Gastrocnemius medialis (tissue), 4 donors: ENCODE data around the gene SIRPB1. TPM values are rescaled to one million over a fixed set of nuclear protein-coding genes. Genes with fewer than 3 reads are reported as not detected.
"Not testable (repeated sequence)": the region's sequence is repeated elsewhere in the genome, so short reads cannot be mapped to it uniquely, and the experiment has no call there.

Experiments
- ATAC-seq, 2 donors: fragments of 150-250 bp; one replicate each; pipeline ENCODE4 v1.9.1; 2016
- DNase-seq, 2 donors: peaks; one replicate each; pipeline ENCODE4 v3.0.0-alpha.2; 2019
- H3K27ac ChIP-seq, 4 donors: fragments of 200-600 bp; sonication (generic); 1 replicate in 1 of 4; 2 replicates in 3 of 4; pipeline ENCODE4 v1.5.1; 2016 to 2018; ENCODE audit warnings: mild to moderate bottlenecking in 2 of 4, moderate library complexity in 1 of 4
- H3K27me3 ChIP-seq, 3 donors: fragments of 200-600 bp; sonication (generic) in 2 of 3; 1 replicate in 1 of 3; 2 replicates in 2 of 3; pipeline versions ENCODE4 v1.5.1 to v1.6.0; 2016 to 2019; ENCODE audit warnings: mild to moderate bottlenecking in 1 of 3, moderate library complexity in 1 of 3
- H3K36me3 ChIP-seq, 2 donors: fragments of 200-600 bp; sonication (generic) in 1 of 2; one replicate each; pipeline ENCODE4 v1.5.1; 2017 to 2018
- H3K4me1 ChIP-seq, 2 donors: fragments of 200-600 bp; sonication (generic) in 1 of 2; one replicate each; pipeline ENCODE4 v1.5.1; 2016 to 2017; ENCODE audit warnings: mild to moderate bottlenecking in 2 of 2
- H3K4me3 ChIP-seq, 4 donors: fragments of 200-600 bp; sonication (generic) in 3 of 4; 1 replicate in 1 of 4; 2 replicates in 3 of 4; pipeline ENCODE4 v1.5.1; 2016 to 2019; ENCODE audit warnings: mild to moderate bottlenecking in 2 of 4
- H3K9me3 ChIP-seq, 3 donors: fragments of 200-600 bp; sonication (generic) in 2 of 3; 1 replicate in 1 of 3; 2 replicates in 2 of 3; pipeline ENCODE4 v1.5.1; 2016 to 2019
- POLR2A ChIP-seq, 2 donors: fragments of 450-650 bp; IDR thresholded peaks; one replicate each; pipeline ENCODE4 v1.6.1; 2017; ENCODE audit warnings: antibody characterized with exemption in 2 of 2, mild to moderate bottlenecking in 2 of 2, moderate library complexity in 2 of 2
- in situ Hi-C, 4 donors: fragments of 200-750 bp; cut with MboI; loops; one replicate each; pipeline versions ENCODE4 v1.15.0 to v1.8.0; 2017; ENCODE audit warnings: low sequenced_read_pairs in 4 of 4
- intact Hi-C: fragments of 100-400 bp; cut with DNase I; formaldehyde crosslinking; loops from one replicate; pipeline ENCODE4 v1.15.1; 2023; ENCODE audit warnings: low total_unique reads
- total RNA-seq, 4 donors: library from RNA; depleted of rRNA; stranded (reverse); fragments of >200 nt; gene quantifications; one replicate each; pipeline versions ENCODE4 v1.1.0 to v1.2.3, GENCODE V29; 2016
- TF ChIP-seq, protein P1 (sequence below), 5 experiments: fragments of 450-650 bp in 3 of 5; fragments of 200-600 bp in 2 of 5; sonication (generic) in 2 of 5; IDR thresholded peaks in 4 of 5; conservative IDR thresholded peaks in 1 of 5; 1 replicate in 4 of 5; 2 replicates in 1 of 5; pipeline ENCODE4 v1.5.1; 2016 to 2019; ENCODE audit warnings: antibody characterized with exemption in 5 of 5, mild to moderate bottlenecking in 3 of 5, moderate library complexity in 3 of 5

The SIRPB1 gene
- total RNA-seq, 4 donors from 2014 or later, result 0.20 to 4.4 (median 1.8) TPM; not detected in 1

GRCh38 chr20:1644101-1644962 lies 24.5 kb upstream of the SIRPB1 start:
- Histone ChIP-seq H3K27ac (no peak overlapping the region), H3K9me3 (no peaks in the 10 kb centered on the region), H3K4me3 (no peak overlapping the region), H3K36me3 (no peaks in the 10 kb centered on the region), H3K27me3 (no peaks in the 10 kb centered on the region), H3K4me1 (no peaks in the 10 kb centered on the region)
- no peak for DNase-seq
- TF ChIP-seq POLR2A (IDR thresholded peaks at IDR 0.05), result no peak
- TF ChIP-seq, protein P1, sequence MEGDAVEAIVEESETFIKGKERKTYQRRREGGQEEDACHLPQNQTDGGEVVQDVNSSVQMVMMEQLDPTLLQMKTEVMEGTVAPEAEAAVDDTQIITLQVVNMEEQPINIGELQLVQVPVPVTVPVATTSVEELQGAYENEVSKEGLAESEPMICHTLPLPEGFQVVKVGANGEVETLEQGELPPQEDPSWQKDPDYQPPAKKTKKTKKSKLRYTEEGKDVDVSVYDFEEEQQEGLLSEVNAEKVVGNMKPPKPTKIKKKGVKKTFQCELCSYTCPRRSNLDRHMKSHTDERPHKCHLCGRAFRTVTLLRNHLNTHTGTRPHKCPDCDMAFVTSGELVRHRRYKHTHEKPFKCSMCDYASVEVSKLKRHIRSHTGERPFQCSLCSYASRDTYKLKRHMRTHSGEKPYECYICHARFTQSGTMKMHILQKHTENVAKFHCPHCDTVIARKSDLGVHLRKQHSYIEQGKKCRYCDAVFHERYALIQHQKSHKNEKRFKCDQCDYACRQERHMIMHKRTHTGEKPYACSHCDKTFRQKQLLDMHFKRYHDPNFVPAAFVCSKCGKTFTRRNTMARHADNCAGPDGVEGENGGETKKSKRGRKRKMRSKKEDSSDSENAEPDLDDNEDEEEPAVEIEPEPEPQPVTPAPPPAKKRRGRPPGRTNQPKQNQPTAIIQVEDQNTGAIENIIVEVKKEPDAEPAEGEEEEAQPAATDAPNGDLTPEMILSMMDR (IDR thresholded peaks at IDR 0.05 in 4 of 5, conservative IDR thresholded peaks at IDR 0.05 in 1 of 5), result no peak
- intact Hi-C loops, result no loop called here
- in situ Hi-C loops, result no loop called here
- no peak for ATAC-seq

DNA sequence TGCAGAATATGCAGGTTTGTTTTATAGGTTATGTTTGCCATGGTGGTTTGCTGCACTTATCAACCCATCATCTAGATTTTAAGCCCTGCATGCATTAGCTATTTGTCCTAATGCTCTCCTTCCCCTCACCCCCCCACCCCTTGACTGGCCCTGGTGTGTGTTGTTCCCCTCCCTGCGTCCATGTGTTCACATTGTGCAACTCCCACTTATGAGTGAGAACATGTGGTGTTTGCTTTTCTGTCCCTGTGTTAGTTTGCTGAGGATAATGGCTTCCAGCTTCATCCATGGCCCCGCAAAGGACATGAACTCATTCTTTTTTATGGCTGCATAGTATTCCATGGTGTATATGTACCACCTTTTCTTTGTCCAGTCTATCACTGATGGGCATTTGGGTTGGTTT lies 18.8 kb upstream of the SIRPB1 start:
- H3K27ac ChIP-seq, in situ Hi-C loops, H3K4me1 ChIP-seq, DNase-seq, H3K4me3 ChIP-seq, ATAC-seq, H3K27me3 ChIP-seq, H3K9me3 ChIP-seq, intact Hi-C loops, H3K36me3 ChIP-seq: not testable (repeated sequence)

DNA sequence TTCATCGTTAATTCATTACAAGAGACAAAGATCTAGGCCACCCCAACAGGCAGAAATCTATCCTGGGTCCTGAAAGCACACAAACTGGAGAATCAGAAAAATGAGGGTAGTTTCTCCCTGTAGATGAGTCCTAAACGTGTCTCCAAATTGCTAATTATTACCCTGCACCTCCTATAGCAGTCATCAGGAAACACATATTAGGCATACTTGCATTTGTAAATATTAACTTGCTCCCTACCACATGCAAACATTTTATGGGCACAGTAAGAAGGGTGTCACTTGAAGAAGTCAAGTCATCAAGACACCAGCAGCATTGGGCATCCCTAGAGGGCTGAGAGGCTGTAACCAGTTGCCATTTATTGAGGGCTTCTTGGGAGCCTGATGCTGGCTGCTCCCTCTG lies 17.9 kb upstream of the SIRPB1 start:
- no peak overlapping the region for H3K27ac ChIP-seq
- intact Hi-C loops (no loop called here), in situ Hi-C loops (no loop called here)
- ATAC-seq, result no peak
- H3K27me3 ChIP-seq, result no peaks in the 10 kb centered on the region
- H3K4me3 ChIP-seq, result no peak overlapping the region
- no peak for TF ChIP-seq POLR2A (IDR thresholded peaks at IDR 0.05)
- TF ChIP-seq, protein P1 (IDR thresholded peaks at IDR 0.05 in 4 of 5, conservative IDR thresholded peaks at IDR 0.05 in 1 of 5), result no peak
- no peaks in the 10 kb centered on the region for H3K36me3 ChIP-seq
- H3K4me1 ChIP-seq, result no peaks in the 10 kb centered on the region
- H3K9me3 ChIP-seq, result no peaks in the 10 kb centered on the region
- DNase-seq, result no peak

GRCh38 chr20:1637226-1637625 lies 17.4 kb upstream of the SIRPB1 start:
- H3K9me3 ChIP-seq, result no peaks in the 10 kb centered on the region
- in situ Hi-C loops, result no loop called here
- no peak overlapping the region for H3K27ac ChIP-seq
- no peak for DNase-seq
- H3K4me1 ChIP-seq, result no peaks in the 10 kb centered on the region
- no peak for TF ChIP-seq POLR2A (IDR thresholded peaks at IDR 0.05)
- TF ChIP-seq, protein P1 (IDR thresholded peaks at IDR 0.05 in 4 of 5, conservative IDR thresholded peaks at IDR 0.05 in 1 of 5), result no peak
- H3K36me3 ChIP-seq, result no peaks in the 10 kb centered on the region
- intact Hi-C loops, result no loop called here
- H3K27me3 ChIP-seq, result no peaks in the 10 kb centered on the region
- H3K4me3 ChIP-seq, result no peak overlapping the region
- no peak for ATAC-seq

- H3K36me3 ChIP-seq, result no peaks in the 10 kb centered on the region
- no peaks in the 10 kb centered on the region for H3K9me3 ChIP-seq
- DNase-seq (no peak), ATAC-seq (no peak)
- H3K27me3 ChIP-seq, result no peaks in the 10 kb centered on the region
- no peaks in the 10 kb centered on the region for H3K4me1 ChIP-seq
- no peak overlapping the region for H3K4me3 ChIP-seq
- no peak overlapping the region for H3K27ac ChIP-seq
- no peak for TF ChIP-seq POLR2A (IDR thresholded peaks at IDR 0.05)
- TF ChIP-seq, protein P1 (IDR thresholded peaks at IDR 0.05 in 4 of 5, conservative IDR thresholded peaks at IDR 0.05 in 1 of 5), result no peak
- in situ Hi-C loops, result no loop called here
- intact Hi-C loops, result no loop called here
These were observed 16.8 kb upstream of the SIRPB1 start for GRCh38 chr20:1636621-1637020.
